ENCODE results near the gene CHMP5.

The CHMP5 gene

GRCh38 chr9:33242609-33243134 lies 22.2 kb upstream of the CHMP5 start:
- no peak for DNase-seq (ENCODE audit: low read depth in 2 of 2)

GRCh38 chr9:33244137-33244784 lies 20.6 kb upstream of the CHMP5 start:
- DNase-seq (ENCODE audit: low read depth in 2 of 2), result no peak

- no peak for DNase-seq (ENCODE audit: low read depth in 2 of 2)
Measured at GRCh38 chr9:33245341-33245740, 19.5 kb upstream of the CHMP5 start.

- DNase-seq (ENCODE audit: low read depth in 2 of 2), result no peak
Measured at GRCh38 chr9:33246269-33246860, 18.5 kb upstream of the CHMP5 start.

- no peak for DNase-seq (ENCODE audit: low read depth in 2 of 2)
Measured at GRCh38 chr9:33248606-33249005, 16.2 kb upstream of the CHMP5 start.

- DNase-seq (ENCODE audit: low read depth in 2 of 2), result no peak
Measured at GRCh38 chr9:33249087-33249658, 15.7 kb upstream of the CHMP5 start.

GRCh38 chr9:33249983-33250382 lies 14.9 kb upstream of the CHMP5 start:
- DNase-seq (ENCODE audit: low read depth in 2 of 2), result no peak

GRCh38 chr9:33250458-33250995 lies 14.3 kb upstream of the CHMP5 start:
- DNase-seq (ENCODE audit: low read depth in 2 of 2), result no peak

GRCh38 chr9:33254211-33254610 lies 10.6 kb upstream of the CHMP5 start:
- DNase-seq (ENCODE audit: low read depth in 2 of 2), result no peak

- no peak for DNase-seq (ENCODE audit: low read depth in 2 of 2)
Measured at GRCh38 chr9:33255014-33255413, 9.8 kb upstream of the CHMP5 start.

GRCh38 chr9:33255471-33255870 lies 9.4 kb upstream of the CHMP5 start:
- no peak for DNase-seq (ENCODE audit: low read depth in 2 of 2)

- no peak for DNase-seq (ENCODE audit: low read depth in 2 of 2)
Measured at GRCh38 chr9:33256236-33256635, 8.6 kb upstream of the CHMP5 start.

GRCh38 chr9:33257276-33257675 lies 7.6 kb upstream of the CHMP5 start:
- DNase-seq (ENCODE audit: low read depth in 2 of 2), result no peak

GRCh38 chr9:33260372-33260771 lies 4.5 kb upstream of the CHMP5 start:
- no peak for DNase-seq (ENCODE audit: low read depth in 2 of 2)

- DNase-seq (ENCODE audit: low read depth in 2 of 2), result no peak
Measured at GRCh38 chr9:33263131-33264002, 1.5 kb upstream of the CHMP5 start.

GRCh38 chr9:33264003-33264472 lies 811 bp upstream of the CHMP5 start:
- DNase-seq (ENCODE audit: low read depth in 2 of 2), result peak in 1 of 2 donors; percentile 28

- no peak for DNase-seq (ENCODE audit: low read depth in 2 of 2)
Measured at GRCh38 chr9:33265211-33265865, 489 bp downstream of the CHMP5 start.

- DNase-seq (ENCODE audit: low read depth in 2 of 2), result no peak
Measured at GRCh38 chr9:33267151-33267767, 2.4 kb downstream of the CHMP5 start.

GRCh38 chr9:33270146-33270545 lies 5.3 kb downstream of the CHMP5 start:
- no peak for DNase-seq (ENCODE audit: low read depth in 2 of 2)

- DNase-seq (ENCODE audit: low read depth in 2 of 2), result no peak
Measured at GRCh38 chr9:33272061-33272460, 7.2 kb downstream of the CHMP5 start.

Data from activated CD4-positive, alpha-beta T cell treated with anti-CD3 and anti-CD28 coated beads for 24 hours (primary cell).